ENCODE results near the gene B4GALT7. TPM values are rescaled to one million over a fixed set of nuclear protein-coding genes. Genes with fewer than 3 reads are reported as not detected.

The B4GALT7 gene, protein sequence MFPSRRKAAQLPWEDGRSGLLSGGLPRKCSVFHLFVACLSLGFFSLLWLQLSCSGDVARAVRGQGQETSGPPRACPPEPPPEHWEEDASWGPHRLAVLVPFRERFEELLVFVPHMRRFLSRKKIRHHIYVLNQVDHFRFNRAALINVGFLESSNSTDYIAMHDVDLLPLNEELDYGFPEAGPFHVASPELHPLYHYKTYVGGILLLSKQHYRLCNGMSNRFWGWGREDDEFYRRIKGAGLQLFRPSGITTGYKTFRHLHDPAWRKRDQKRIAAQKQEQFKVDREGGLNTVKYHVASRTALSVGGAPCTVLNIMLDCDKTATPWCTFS
- total RNA-seq: 10 to 100 TPM; 27.4 to 33.7 TPM
- polyA plus RNA-seq (2013, experiment 1 of 2): 23.3 TPM
- 22.6 TPM for polyA plus RNA-seq (2013, experiment 2 of 2)
- long read RNA-seq, experiment 1, transcript B4GALT7-201 (6 exons, 1,747 nt): major isoform, 9 of 16 reads
- long read RNA-seq, experiment 1, partial matches to known transcripts: 6 of 16 reads
- long read RNA-seq, experiment 1, other reads (novel, unspliced or antisense): 1 of 16 reads
- long read RNA-seq, experiment 2, transcript B4GALT7-201 (6 exons, 1,747 nt): major isoform, 58 of 69 reads
- long read RNA-seq, experiment 2, transcript B4GALT7-204 (6 exons, 1,064 nt): minor isoform, 6 of 69 reads
- long read RNA-seq, experiment 2, partial matches to known transcripts: 1 of 69 reads
- long read RNA-seq, experiment 2, other reads (novel, unspliced or antisense): 4 of 69 reads
- long read RNA-seq, experiment 3, transcript B4GALT7-204 (6 exons, 1,064 nt): minor isoform, 8 of 198 reads
- long read RNA-seq, experiment 3, transcript B4GALT7-201 (6 exons, 1,747 nt): major isoform, 169 of 198 reads
- long read RNA-seq, experiment 3, partial matches to known transcripts: 3 of 198 reads
- long read RNA-seq, experiment 3, other reads (novel, unspliced or antisense): 15 of 198 reads
- long read RNA-seq, experiment 4, transcript B4GALT7-201 (6 exons, 1,747 nt): major isoform, 22 of 27 reads
- long read RNA-seq, experiment 4, partial matches to known transcripts: 2 of 27 reads
- long read RNA-seq, experiment 4, other reads (novel, unspliced or antisense): 1 of 27 reads

DNA sequence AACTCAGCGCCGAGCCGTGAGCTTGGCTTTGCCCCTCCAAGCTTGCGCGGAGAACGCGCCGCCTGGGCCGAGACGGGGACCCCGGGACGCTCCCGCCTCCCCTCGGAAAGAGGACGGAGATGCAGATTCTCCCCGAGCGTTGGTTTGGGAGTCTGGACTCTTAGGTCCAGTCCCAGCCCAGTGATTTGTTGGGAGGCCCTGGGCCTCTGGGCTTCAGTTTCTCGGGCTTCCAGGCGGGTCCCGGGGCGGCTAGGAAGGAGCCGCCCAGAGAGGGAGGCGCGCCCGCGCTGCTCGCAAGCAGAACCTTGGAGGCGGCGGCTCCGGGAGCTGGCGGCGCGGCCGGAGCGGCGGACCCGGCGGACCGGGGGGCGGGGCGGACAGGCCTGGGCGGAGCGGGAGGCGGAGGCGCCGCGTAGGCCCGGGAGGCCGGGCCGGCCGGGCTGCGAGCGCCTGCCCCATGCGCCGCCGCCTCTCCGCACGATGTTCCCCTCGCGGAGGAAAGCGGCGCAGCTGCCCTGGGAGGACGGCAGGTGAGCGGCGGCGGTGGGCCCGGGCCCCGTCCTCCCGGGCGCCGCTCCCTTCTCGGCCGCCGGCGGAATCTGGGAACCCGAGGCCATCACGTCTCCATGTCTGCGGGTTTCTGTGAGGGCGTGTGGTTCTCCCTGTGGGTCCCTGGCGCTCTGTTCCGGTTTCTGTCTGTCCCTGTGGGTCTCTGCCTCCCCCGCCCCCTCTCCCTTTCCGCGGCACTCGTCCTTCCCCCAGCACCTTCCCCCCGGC is at the start of gene B4GALT7:
Gene B4GALT7, plus strand, starts transcription at position 402 of the 777 bp plus-strand sequence. Its CDS starts 79 bp downstream, at position 481.
- 0% methylated on average over 25 to 86 of the region's 86 CpGs for WGBS, 2 experiments (ENCODE audit: insufficient coverage in 1 of 2, insufficient read length in 1 of 2)
- Mint-ChIP-seq H3K36me3 (ENCODE audit: low read depth) (peaks cover 25% of the 10 kb centered on the region), H3K4me1 (peaks cover 11% of the 10 kb centered on the region), H3K27me3 (ENCODE audit: insufficient read depth) (peaks cover 4% of the 10 kb centered on the region), H3K4me3 (peak within 1 kb of the TSS; percentile 80), H3K27ac (peak within 1 kb of the TSS; percentile 86), H3K9me3 (no peaks in the 10 kb centered on the region)
- peak within 1 kb of the TSS; percentile 44 for H3K27ac ChIP-seq (ENCODE audit: low read depth, low read length)
- H3K4me3 ChIP-seq (ENCODE audit: low read length): peak within 1 kb of the TSS; percentile 92
- peaks cover 3% of the 10 kb centered on the region for H3K4me1 ChIP-seq (ENCODE audit: control insufficient read depth, insufficient read depth, low read length)
- H3K9ac ChIP-seq (ENCODE audit: extremely low read depth, low read length, poor library complexity, severe bottlenecking): peak within 1 kb of the TSS; percentile 66
- H3K9me3 ChIP-seq (ENCODE audit: control insufficient read depth, low read length): no peaks in the 10 kb centered on the region
- DNase-seq: peak; percentile 93
- TF ChIP-seq, protein P1, sequence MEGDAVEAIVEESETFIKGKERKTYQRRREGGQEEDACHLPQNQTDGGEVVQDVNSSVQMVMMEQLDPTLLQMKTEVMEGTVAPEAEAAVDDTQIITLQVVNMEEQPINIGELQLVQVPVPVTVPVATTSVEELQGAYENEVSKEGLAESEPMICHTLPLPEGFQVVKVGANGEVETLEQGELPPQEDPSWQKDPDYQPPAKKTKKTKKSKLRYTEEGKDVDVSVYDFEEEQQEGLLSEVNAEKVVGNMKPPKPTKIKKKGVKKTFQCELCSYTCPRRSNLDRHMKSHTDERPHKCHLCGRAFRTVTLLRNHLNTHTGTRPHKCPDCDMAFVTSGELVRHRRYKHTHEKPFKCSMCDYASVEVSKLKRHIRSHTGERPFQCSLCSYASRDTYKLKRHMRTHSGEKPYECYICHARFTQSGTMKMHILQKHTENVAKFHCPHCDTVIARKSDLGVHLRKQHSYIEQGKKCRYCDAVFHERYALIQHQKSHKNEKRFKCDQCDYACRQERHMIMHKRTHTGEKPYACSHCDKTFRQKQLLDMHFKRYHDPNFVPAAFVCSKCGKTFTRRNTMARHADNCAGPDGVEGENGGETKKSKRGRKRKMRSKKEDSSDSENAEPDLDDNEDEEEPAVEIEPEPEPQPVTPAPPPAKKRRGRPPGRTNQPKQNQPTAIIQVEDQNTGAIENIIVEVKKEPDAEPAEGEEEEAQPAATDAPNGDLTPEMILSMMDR (conservative IDR thresholded peaks at IDR 0.05): no peak
- H3K27me3 ChIP-seq (ENCODE audit: control insufficient read depth, insufficient read depth, low read length, poor library complexity, severe bottlenecking): no peaks in the 10 kb centered on the region
- peaks cover 20% of the 10 kb centered on the region for H3K36me3 ChIP-seq (ENCODE audit: control insufficient read depth, insufficient read depth, low read length)

DNA sequence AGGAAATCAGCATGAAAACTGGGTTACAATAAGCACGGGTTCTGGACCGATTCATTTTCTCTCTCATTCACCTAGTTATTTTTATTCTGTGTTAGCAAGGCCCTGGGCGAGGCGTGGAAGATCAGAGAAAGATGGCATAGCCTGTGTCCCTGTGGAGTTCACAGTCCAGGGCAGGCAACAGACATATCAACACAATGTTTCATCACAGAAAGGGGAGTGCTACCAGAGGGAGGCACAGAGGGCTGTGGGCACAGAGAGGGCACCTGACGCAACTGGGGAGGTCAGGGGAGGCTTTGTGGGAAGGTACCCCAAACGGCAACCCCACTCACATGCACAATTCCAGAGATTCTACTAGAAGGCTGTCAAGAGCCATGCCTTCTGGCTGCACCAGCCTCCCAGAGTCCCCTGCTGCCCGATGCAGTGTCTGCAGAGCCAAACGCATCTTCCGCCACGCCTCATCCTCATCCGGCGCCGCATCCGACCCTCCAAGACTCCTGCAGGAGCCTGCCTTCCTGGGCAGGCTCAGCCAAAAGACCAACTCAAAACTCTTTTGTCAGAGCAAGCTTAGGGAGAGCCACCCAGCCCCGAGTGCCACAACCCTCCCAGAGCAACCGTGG is 47.0 kb upstream of the B4GALT7 start:
- TF ChIP-seq, protein P1 (conservative IDR thresholded peaks at IDR 0.05): no peak
- H3K9ac ChIP-seq (ENCODE audit: extremely low read depth, low read length, poor library complexity, severe bottlenecking): peak overlapping the region; percentile 61
- Mint-ChIP-seq H3K36me3 (ENCODE audit: low read depth) (peaks cover 31% of the 10 kb centered on the region), H3K27me3 (ENCODE audit: insufficient read depth) (no peaks in the 10 kb centered on the region), H3K4me1 (peaks cover 23% of the 10 kb centered on the region), H3K9me3 (no peaks in the 10 kb centered on the region), H3K4me3 (peak overlapping the region; percentile 82), H3K27ac (peak overlapping the region; percentile 83)
- H3K4me1 ChIP-seq (ENCODE audit: control insufficient read depth, insufficient read depth, low read length): peaks cover 9% of the 10 kb centered on the region
- no peak overlapping the region for H3K27ac ChIP-seq (ENCODE audit: low read depth, low read length)
- peaks cover 38% of the 10 kb centered on the region for H3K36me3 ChIP-seq (ENCODE audit: control insufficient read depth, insufficient read depth, low read length)
- peak overlapping the region; percentile 92 for H3K4me3 ChIP-seq (ENCODE audit: low read length)
- no peaks in the 10 kb centered on the region for H3K27me3 ChIP-seq (ENCODE audit: control insufficient read depth, insufficient read depth, low read length, poor library complexity, severe bottlenecking)
- WGBS, 2 experiments (ENCODE audit: insufficient coverage in 1 of 2, insufficient read length in 1 of 2): 62 to 67% methylated on average over 15 to 16 of the region's 16 CpGs
- no peaks in the 10 kb centered on the region for H3K9me3 ChIP-seq (ENCODE audit: control insufficient read depth, low read length)
- peak; percentile 53 for DNase-seq
